GM23338 (cell line): ENCODE measurements around the gene RNASEH2C. TPM values are rescaled to one million over a fixed set of nuclear protein-coding genes. Genes with fewer than 3 reads are reported as not detected.

Source experiments
- ATAC-seq: fragments of 200-7000 bp; cut with Tn5 transposase; 3 replicates; pipeline ENCODE4 v1.9.1; 2020
- DNase-seq: peaks from one replicate; pipeline ENCODE4 v3.0.0-alpha.2; 2015; ENCODE audit warnings: low spot score
- H2AFZ ChIP-seq: fragments of 200-600 bp; sonication (generic); 2 replicates; pipeline ENCODE4 v1.8.0; 2016; ENCODE audit warnings: antibody characterized with exemption, mild to moderate bottlenecking, moderate library complexity
- H3F3A ChIP-seq: fragments of 200-600 bp; sonication (generic); replicated peaks from 2 replicates; pipeline ENCODE4 v1.8.0; 2017; ENCODE audit warnings: antibody characterized with exemption, mixed run types, low read depth
- H3K27ac ChIP-seq: fragments of 200-600 bp; sonication (generic); 2 replicates; pipeline ENCODE4 v1.6.1; 2016; ENCODE audit warnings: low read depth
- H3K27me3 ChIP-seq: fragments of 200-600 bp; sonication (generic); 2 replicates; pipeline ENCODE4 v1.8.0; 2016; ENCODE audit warnings: mild to moderate bottlenecking, mixed run types, moderate library complexity; ENCODE audit not compliant: insufficient read depth
- H3K36me3 ChIP-seq: fragments of 200-600 bp; sonication (generic); 2 replicates; pipeline ENCODE4 v1.8.0; 2016; ENCODE audit warnings: mild to moderate bottlenecking; ENCODE audit not compliant: insufficient read depth
- H3K4me1 ChIP-seq: fragments of 200-600 bp; sonication (generic); 2 replicates; pipeline ENCODE4 v1.8.0; 2016; ENCODE audit warnings: mild to moderate bottlenecking, moderate library complexity; ENCODE audit not compliant: insufficient read depth
- H3K4me2 ChIP-seq: fragments of 200-600 bp; sonication (generic); 2 replicates; pipeline ENCODE4 v1.7.1; 2017; ENCODE audit warnings: mixed run types
- H3K4me3 ChIP-seq: fragments of 200-600 bp; sonication (generic); 2 replicates; pipeline ENCODE4 v1.6.1; 2016; ENCODE audit warnings: mixed run types
- H3K79me2 ChIP-seq: fragments of 200-600 bp; sonication (generic); replicated peaks from 2 replicates; pipeline ENCODE4 v1.8.0; 2017; ENCODE audit warnings: mild to moderate bottlenecking; ENCODE audit not compliant: insufficient read depth
- H3K9me2 ChIP-seq: fragments of 200-600 bp; sonication (generic); 2 replicates; pipeline ENCODE4 v1.8.0; 2017; ENCODE audit not compliant: insufficient read depth
- H4K20me1 ChIP-seq: fragments of 200-600 bp; sonication (generic); replicated peaks from 2 replicates; pipeline ENCODE4 v1.8.0; 2017; ENCODE audit warnings: mild to moderate bottlenecking; ENCODE audit not compliant: insufficient read depth
- H3K27ac Mint-ChIP-seq: 2 replicates; pipeline ENCODE4 v1.8.0; 2020; ENCODE audit warnings: inconsistent platforms, mild to moderate bottlenecking, moderate library complexity, mixed read lengths
- H3K27me3 Mint-ChIP-seq: 3 replicates; pipeline ENCODE4 v1.8.0; 2022; ENCODE audit warnings: low read depth, mild to moderate bottlenecking, moderate library complexity, mixed read lengths, inconsistent platforms; ENCODE audit not compliant: insufficient read depth, poor library complexity
- H3K36me3 Mint-ChIP-seq: 3 replicates; pipeline ENCODE4 v1.8.0; 2021; ENCODE audit warnings: low read depth, mild to moderate bottlenecking, inconsistent platforms, moderate library complexity, mixed read lengths
- H3K4me1 Mint-ChIP-seq: 3 replicates; pipeline ENCODE4 v1.8.0; 2020; ENCODE audit warnings: mild to moderate bottlenecking, inconsistent platforms, mixed read lengths
- H3K4me3 Mint-ChIP-seq: 3 replicates; pipeline ENCODE4 v1.8.0; 2021; ENCODE audit warnings: moderate library complexity, mild to moderate bottlenecking, inconsistent platforms, mixed read lengths
- H3K9me3 Mint-ChIP-seq: 3 replicates; pipeline ENCODE4 v1.8.0; 2020; ENCODE audit warnings: moderate library complexity, mild to moderate bottlenecking, inconsistent platforms, mixed read lengths
- EZH2 ChIP-seq: fragments of 200-600 bp; sonication (generic); IDR thresholded peaks from one replicate; pipeline ENCODE4 v1.8.0; 2017; ENCODE audit warnings: antibody characterized with exemption, mild to moderate bottlenecking, low read depth; ENCODE audit not compliant: unreplicated experiment
- EZH2phosphoT487 ChIP-seq: fragments of 200-600 bp; sonication (generic); IDR thresholded peaks from one replicate; pipeline ENCODE4 v1.8.1; 2018; ENCODE audit warnings: antibody characterized with exemption; ENCODE audit not compliant: unreplicated experiment
- POLR2AphosphoS5 ChIP-seq: IDR thresholded peaks from 2 replicates; pipeline ENCODE4 v1.6.1; 2016; ENCODE audit warnings: antibody characterized with exemption, low read depth
- STAT1 ChIP-seq: IDR thresholded peaks from one replicate; pipeline ENCODE4 v1.6.1; 2016; ENCODE audit warnings: antibody characterized with exemption; ENCODE audit not compliant: unreplicated experiment
- ZNF114 ChIP-seq: fragments of 250-450 bp; sonication (Bioruptor Pico); IDR thresholded peaks from 2 replicates; pipeline ENCODE4 v1.5.0; 2020; ENCODE audit warnings: mild to moderate bottlenecking, moderate library complexity
- ZNF331 ChIP-seq: fragments of 250-450 bp; sonication (Bioruptor Pico); IDR thresholded peaks from 2 replicates; pipeline ENCODE4 v1.5.0; 2020; ENCODE audit warnings: low read depth, mild to moderate bottlenecking, moderate library complexity
- polyA plus RNA-seq: library from polyadenylated mRNA; unstranded; fragments of >200 nt; fragmentation: Nextera tagmentation; extraction: Ambion mirVana; gene quantifications from 2 replicates; pipeline ENCODE4 v1.2.1, GENCODE V29; 2016
- total RNA-seq: library from RNA; depleted of rRNA; stranded (reverse); fragments of >200 nt; shearing (Covaris generic); gene quantifications from 2 replicates; pipeline ENCODE4 v1.2.3, GENCODE V29; 2014
- TF ChIP-seq, protein P1 (sequence below), 2 experiments: fragments of 200-600 bp in 1 of 2; sonication (generic) in 1 of 2; conservative IDR thresholded peaks; 2 replicates each; pipeline versions ENCODE4 v1.5.1 to v1.6.1; 2016 to 2017; ENCODE audit warnings: antibody characterized with exemption in 2 of 2, low read depth in 2 of 2, mild to moderate bottlenecking in 2 of 2, moderate library complexity in 1 of 2
- TF ChIP-seq, protein P2 (sequence below): IDR thresholded peaks from one replicate; pipeline ENCODE4 v1.6.1; 2018; ENCODE audit warnings: antibody characterized with exemption; ENCODE audit not compliant: unreplicated experiment
- TF ChIP-seq, protein P3 (sequence below): IDR thresholded peaks from 2 replicates; pipeline ENCODE4 v1.6.1; 2016; ENCODE audit warnings: antibody characterized with exemption
- TF ChIP-seq, protein P4 (sequence below): fragments of 250-450 bp; sonication (Bioruptor Pico); IDR thresholded peaks from 2 replicates; pipeline ENCODE4 v1.5.0; 2020; ENCODE audit warnings: mild to moderate bottlenecking, moderate library complexity

Gene RNASEH2C
- total and polyA plus RNA-seq, 2 experiments from 2014 or later: 37.8 to 73.2 TPM

DNA sequence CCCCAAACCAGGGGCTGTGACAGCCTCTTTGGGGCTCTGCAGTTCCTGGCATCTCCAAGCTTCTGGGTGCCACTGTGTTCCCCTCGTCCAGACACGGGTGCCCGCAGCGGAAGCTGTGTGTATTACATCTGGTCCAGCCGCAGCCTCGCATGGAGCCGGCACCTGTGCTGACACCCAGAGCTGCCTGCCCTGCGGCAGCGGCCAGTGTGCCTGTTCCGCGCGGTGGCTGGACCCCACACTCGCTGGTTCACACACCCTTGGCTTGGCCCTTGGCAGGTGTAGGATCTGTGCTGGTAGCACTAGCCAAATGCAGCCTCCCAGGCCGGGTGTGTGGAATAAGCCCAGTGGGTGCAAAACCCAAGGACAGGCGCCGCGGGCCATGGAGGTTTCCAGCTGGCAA, 24.5 kb upstream of the RNASEH2C start:
- no peaks in the 10 kb centered on the region for H3F3A ChIP-seq
- ATAC-seq: no peak
- H3K4me2 ChIP-seq: no peak overlapping the region
- Mint-ChIP-seq H3K36me3 (no peaks in the 10 kb centered on the region), H3K27me3 (peaks cover 1% of the 10 kb centered on the region), H3K4me1 (no peaks in the 10 kb centered on the region; the same call in 2 of the 3 replicates), H3K4me3 (no peak overlapping the region), H3K27ac (no peak overlapping the region), H3K9me3 (peaks cover 10% of the 10 kb centered on the region; the same call in 2 of the 3 replicates)
- no peaks in the 10 kb centered on the region for H3K36me3 ChIP-seq
- no peak overlapping the region for H3K27ac ChIP-seq
- H3K9me2 ChIP-seq: no peaks in the 10 kb centered on the region
- H3K4me3 ChIP-seq: no peak overlapping the region
- H3K27me3 ChIP-seq: peaks cover 7% of the 10 kb centered on the region; the same call in 1 of the 2 replicates
- no peaks in the 10 kb centered on the region for H3K79me2 ChIP-seq
- no peak for DNase-seq
- TF ChIP-seq STAT1 (no peak), ZNF331 (CRISPR knock-in tag) (no peak)
- H3K4me1 ChIP-seq: no peaks in the 10 kb centered on the region
- H4K20me1 ChIP-seq: no peaks in the 10 kb centered on the region
- no peak overlapping the region for H2AFZ ChIP-seq

DNA sequence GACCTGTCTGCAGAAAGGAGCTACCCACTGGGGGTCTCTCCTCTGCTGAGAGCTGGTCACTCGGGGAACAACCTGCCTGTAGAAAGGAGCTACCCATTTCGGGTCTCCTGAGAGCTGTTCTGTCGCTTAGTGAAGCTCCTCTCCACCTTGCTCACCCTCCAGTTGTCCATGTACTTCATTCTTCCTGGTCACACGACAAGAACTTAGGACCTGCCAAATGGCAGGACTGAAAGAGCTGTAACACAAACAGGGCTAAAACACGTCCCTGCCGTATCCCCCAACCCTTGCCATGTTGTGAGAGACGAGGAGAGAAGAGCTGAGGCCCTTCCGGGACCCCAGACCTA, 24.1 kb upstream of the RNASEH2C start:
- Mint-ChIP-seq H3K9me3 (peaks cover 13% of the 10 kb centered on the region; the same call in 2 of the 3 replicates), H3K36me3 (no peaks in the 10 kb centered on the region), H3K4me3 (no peak overlapping the region), H3K4me1 (no peaks in the 10 kb centered on the region; the same call in 2 of the 3 replicates), H3K27ac (no peak overlapping the region), H3K27me3 (peaks cover 1% of the 10 kb centered on the region)
- H4K20me1 ChIP-seq: no peaks in the 10 kb centered on the region
- DNase-seq (no peak), ATAC-seq (no peak)
- H3K36me3 ChIP-seq: no peaks in the 10 kb centered on the region
- no peak overlapping the region for H3K27ac ChIP-seq
- H2AFZ ChIP-seq: no peak overlapping the region
- H3K9me2 ChIP-seq: no peaks in the 10 kb centered on the region
- no peak overlapping the region for H3K4me2 ChIP-seq
- no peaks in the 10 kb centered on the region for H3K79me2 ChIP-seq
- H3K4me3 ChIP-seq: no peak overlapping the region
- no peaks in the 10 kb centered on the region for H3K4me1 ChIP-seq
- no peaks in the 10 kb centered on the region for H3F3A ChIP-seq
- no peak for TF ChIP-seq EZH2phosphoT487
- TF ChIP-seq, protein P1, sequence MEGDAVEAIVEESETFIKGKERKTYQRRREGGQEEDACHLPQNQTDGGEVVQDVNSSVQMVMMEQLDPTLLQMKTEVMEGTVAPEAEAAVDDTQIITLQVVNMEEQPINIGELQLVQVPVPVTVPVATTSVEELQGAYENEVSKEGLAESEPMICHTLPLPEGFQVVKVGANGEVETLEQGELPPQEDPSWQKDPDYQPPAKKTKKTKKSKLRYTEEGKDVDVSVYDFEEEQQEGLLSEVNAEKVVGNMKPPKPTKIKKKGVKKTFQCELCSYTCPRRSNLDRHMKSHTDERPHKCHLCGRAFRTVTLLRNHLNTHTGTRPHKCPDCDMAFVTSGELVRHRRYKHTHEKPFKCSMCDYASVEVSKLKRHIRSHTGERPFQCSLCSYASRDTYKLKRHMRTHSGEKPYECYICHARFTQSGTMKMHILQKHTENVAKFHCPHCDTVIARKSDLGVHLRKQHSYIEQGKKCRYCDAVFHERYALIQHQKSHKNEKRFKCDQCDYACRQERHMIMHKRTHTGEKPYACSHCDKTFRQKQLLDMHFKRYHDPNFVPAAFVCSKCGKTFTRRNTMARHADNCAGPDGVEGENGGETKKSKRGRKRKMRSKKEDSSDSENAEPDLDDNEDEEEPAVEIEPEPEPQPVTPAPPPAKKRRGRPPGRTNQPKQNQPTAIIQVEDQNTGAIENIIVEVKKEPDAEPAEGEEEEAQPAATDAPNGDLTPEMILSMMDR (conservative IDR thresholded peaks at IDR 0.05; ENCODE audit: low read depth in 2 of 2): 0 out of 4 replicates have a peak, but pooled peaks of 1 of the 2 experiments have one; percentile 3
- TF ChIP-seq, protein P2, sequence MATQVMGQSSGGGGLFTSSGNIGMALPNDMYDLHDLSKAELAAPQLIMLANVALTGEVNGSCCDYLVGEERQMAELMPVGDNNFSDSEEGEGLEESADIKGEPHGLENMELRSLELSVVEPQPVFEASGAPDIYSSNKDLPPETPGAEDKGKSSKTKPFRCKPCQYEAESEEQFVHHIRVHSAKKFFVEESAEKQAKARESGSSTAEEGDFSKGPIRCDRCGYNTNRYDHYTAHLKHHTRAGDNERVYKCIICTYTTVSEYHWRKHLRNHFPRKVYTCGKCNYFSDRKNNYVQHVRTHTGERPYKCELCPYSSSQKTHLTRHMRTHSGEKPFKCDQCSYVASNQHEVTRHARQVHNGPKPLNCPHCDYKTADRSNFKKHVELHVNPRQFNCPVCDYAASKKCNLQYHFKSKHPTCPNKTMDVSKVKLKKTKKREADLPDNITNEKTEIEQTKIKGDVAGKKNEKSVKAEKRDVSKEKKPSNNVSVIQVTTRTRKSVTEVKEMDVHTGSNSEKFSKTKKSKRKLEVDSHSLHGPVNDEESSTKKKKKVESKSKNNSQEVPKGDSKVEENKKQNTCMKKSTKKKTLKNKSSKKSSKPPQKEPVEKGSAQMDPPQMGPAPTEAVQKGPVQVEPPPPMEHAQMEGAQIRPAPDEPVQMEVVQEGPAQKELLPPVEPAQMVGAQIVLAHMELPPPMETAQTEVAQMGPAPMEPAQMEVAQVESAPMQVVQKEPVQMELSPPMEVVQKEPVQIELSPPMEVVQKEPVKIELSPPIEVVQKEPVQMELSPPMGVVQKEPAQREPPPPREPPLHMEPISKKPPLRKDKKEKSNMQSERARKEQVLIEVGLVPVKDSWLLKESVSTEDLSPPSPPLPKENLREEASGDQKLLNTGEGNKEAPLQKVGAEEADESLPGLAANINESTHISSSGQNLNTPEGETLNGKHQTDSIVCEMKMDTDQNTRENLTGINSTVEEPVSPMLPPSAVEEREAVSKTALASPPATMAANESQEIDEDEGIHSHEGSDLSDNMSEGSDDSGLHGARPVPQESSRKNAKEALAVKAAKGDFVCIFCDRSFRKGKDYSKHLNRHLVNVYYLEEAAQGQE: no peak
- TF ChIP-seq, protein P3, sequence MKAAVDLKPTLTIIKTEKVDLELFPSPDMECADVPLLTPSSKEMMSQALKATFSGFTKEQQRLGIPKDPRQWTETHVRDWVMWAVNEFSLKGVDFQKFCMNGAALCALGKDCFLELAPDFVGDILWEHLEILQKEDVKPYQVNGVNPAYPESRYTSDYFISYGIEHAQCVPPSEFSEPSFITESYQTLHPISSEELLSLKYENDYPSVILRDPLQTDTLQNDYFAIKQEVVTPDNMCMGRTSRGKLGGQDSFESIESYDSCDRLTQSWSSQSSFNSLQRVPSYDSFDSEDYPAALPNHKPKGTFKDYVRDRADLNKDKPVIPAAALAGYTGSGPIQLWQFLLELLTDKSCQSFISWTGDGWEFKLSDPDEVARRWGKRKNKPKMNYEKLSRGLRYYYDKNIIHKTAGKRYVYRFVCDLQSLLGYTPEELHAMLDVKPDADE: no peak
- no peak for TF ChIP-seq EZH2
- no peak for TF ChIP-seq ZNF114
- TF ChIP-seq, protein P4, sequence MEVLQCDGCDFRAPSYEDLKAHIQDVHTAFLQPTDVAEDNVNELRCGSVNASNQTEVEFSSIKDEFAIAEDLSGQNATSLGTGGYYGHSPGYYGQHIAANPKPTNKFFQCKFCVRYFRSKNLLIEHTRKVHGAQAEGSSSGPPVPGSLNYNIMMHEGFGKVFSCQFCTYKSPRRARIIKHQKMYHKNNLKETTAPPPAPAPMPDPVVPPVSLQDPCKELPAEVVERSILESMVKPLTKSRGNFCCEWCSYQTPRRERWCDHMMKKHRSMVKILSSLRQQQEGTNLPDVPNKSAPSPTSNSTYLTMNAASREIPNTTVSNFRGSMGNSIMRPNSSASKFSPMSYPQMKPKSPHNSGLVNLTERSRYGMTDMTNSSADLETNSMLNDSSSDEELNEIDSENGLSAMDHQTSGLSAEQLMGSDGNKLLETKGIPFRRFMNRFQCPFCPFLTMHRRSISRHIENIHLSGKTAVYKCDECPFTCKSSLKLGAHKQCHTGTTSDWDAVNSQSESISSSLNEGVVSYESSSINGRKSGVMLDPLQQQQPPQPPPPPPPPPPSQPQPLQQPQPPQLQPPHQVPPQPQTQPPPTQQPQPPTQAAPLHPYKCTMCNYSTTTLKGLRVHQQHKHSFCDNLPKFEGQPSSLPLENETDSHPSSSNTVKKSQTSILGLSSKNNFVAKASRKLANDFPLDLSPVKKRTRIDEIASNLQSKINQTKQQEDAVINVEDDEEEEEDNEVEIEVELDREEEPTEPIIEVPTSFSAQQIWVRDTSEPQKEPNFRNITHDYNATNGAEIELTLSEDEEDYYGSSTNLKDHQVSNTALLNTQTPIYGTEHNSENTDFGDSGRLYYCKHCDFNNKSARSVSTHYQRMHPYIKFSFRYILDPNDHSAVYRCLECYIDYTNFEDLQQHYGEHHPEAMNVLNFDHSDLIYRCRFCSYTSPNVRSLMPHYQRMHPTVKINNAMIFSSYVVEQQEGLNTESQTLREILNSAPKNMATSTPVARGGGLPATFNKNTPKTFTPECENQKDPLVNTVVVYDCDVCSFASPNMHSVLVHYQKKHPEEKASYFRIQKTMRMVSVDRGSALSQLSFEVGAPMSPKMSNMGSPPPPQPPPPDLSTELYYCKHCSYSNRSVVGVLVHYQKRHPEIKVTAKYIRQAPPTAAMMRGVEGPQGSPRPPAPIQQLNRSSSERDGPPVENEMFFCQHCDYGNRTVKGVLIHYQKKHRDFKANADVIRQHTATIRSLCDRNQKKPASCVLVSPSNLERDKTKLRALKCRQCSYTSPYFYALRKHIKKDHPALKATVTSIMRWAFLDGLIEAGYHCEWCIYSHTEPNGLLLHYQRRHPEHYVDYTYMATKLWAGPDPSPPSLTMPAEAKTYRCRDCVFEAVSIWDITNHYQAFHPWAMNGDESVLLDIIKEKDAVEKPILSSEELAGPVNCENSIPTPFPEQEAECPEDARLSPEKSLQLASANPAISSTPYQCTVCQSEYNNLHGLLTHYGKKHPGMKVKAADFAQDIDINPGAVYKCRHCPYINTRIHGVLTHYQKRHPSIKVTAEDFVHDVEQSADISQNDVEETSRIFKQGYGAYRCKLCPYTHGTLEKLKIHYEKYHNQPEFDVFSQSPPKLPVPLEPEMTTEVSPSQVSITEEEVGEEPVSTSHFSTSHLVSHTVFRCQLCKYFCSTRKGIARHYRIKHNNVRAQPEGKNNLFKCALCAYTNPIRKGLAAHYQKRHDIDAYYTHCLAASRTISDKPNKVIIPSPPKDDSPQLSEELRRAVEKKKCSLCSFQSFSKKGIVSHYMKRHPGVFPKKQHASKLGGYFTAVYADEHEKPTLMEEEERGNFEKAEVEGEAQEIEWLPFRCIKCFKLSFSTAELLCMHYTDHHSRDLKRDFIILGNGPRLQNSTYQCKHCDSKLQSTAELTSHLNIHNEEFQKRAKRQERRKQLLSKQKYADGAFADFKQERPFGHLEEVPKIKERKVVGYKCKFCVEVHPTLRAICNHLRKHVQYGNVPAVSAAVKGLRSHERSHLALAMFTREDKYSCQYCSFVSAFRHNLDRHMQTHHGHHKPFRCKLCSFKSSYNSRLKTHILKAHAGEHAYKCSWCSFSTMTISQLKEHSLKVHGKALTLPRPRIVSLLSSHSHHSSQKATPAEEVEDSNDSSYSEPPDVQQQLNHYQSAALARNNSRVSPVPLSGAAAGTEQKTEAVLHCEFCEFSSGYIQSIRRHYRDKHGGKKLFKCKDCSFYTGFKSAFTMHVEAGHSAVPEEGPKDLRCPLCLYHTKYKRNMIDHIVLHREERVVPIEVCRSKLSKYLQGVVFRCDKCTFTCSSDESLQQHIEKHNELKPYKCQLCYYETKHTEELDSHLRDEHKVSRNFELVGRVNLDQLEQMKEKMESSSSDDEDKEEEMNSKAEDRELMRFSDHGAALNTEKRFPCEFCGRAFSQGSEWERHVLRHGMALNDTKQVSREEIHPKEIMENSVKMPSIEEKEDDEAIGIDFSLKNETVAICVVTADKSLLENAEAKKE (CRISPR knock-in tag): no peak
- no peak for TF ChIP-seq POLR2AphosphoS5
- peaks cover 5% of the 10 kb centered on the region; the same call in 1 of the 2 replicates for H3K27me3 ChIP-seq
